Mesenchymal stem cell (in vitro differentiated cells and primary cell): Measurements from ENCODE around the gene CMTM7.

Source experiments
- DNase-seq: peaks from one replicate; pipeline ENCODE4 v3.0.0-alpha.2; 2013
- H2AFZ ChIP-seq: one replicate; pipeline ENCODE4 v1.6.1; 2013; ENCODE audit warnings: low read depth, mild to moderate bottlenecking, control low read depth, inconsistent platforms, low read length, moderate library complexity
- H2AK5ac ChIP-seq: 2 replicates; pipeline ENCODE4 v1.6.1; 2013; ENCODE audit warnings: low read length, moderate library complexity, mild to moderate bottlenecking, inconsistent platforms; ENCODE audit not compliant: severe bottlenecking
- H2BK120ac ChIP-seq: one replicate; pipeline ENCODE4 v1.6.1; 2013; ENCODE audit warnings: low read depth, mild to moderate bottlenecking, inconsistent platforms, low read length, moderate library complexity
- H2BK12ac ChIP-seq, 2 experiments: one replicate each; pipeline ENCODE4 v1.6.1; 2013; ENCODE audit warnings: inconsistent platforms in 2 of 2, low read length in 2 of 2, mild to moderate bottlenecking in 2 of 2, moderate library complexity in 2 of 2, control low read depth in 1 of 2
- H2BK15ac ChIP-seq: one replicate; pipeline ENCODE4 v1.6.1; 2013; ENCODE audit warnings: mild to moderate bottlenecking, low read depth, inconsistent platforms; ENCODE audit not compliant: poor library complexity, severe bottlenecking
- H2BK5ac ChIP-seq: 2 replicates; pipeline ENCODE4 v1.6.1; 2013; ENCODE audit warnings: low read depth, mild to moderate bottlenecking, low read length, control low read depth, inconsistent platforms; ENCODE audit not compliant: poor library complexity, severe bottlenecking
- H3K14ac ChIP-seq, 2 experiments: one replicate each; pipeline ENCODE4 v1.6.1; 2013; ENCODE audit warnings: inconsistent platforms in 2 of 2, low read length in 2 of 2, control low read depth in 1 of 2, mild to moderate bottlenecking in 1 of 2, moderate library complexity in 1 of 2
- H3K18ac ChIP-seq, 2 experiments: one replicate each; pipeline ENCODE4 v1.6.1; 2013; ENCODE audit warnings: inconsistent platforms in 2 of 2, low read length in 2 of 2, control low read depth in 1 of 2, low read depth in 1 of 2, mild to moderate bottlenecking in 1 of 2
- H3K23ac ChIP-seq, 2 experiments: one replicate each; pipeline ENCODE4 v1.6.1; 2013; ENCODE audit warnings: inconsistent platforms in 2 of 2, low read length in 2 of 2, mild to moderate bottlenecking in 2 of 2, moderate library complexity in 2 of 2, control low read depth in 1 of 2
- H3K27ac ChIP-seq: 2 replicates; pipeline ENCODE4 v1.5.1; 2013; ENCODE audit warnings: mild to moderate bottlenecking, moderate library complexity, low read length, control low read depth, inconsistent platforms; ENCODE audit not compliant: poor library complexity, severe bottlenecking
- H3K27me3 ChIP-seq, 2 experiments: 2 replicates each; pipeline versions ENCODE4 v1.6.1 to v1.7.0; 2013; ENCODE audit warnings: low read length in 2 of 2, mild to moderate bottlenecking in 2 of 2, moderate library complexity in 2 of 2, control low read depth in 1 of 2, inconsistent platforms in 1 of 2; ENCODE audit not compliant: control insufficient read depth in 1 of 2, insufficient read depth in 1 of 2
- H3K36me3 ChIP-seq, 2 experiments: 2 replicates each; pipeline versions ENCODE4 v1.6.1 to v1.7.0; 2013; ENCODE audit warnings: low read length in 2 of 2, control low read depth in 1 of 2, inconsistent platforms in 1 of 2, low read depth in 1 of 2, mild to moderate bottlenecking in 1 of 2; ENCODE audit not compliant: insufficient read depth in 2 of 2, control insufficient read depth in 1 of 2
- H3K4ac ChIP-seq, 2 experiments: one replicate each; pipeline ENCODE4 v1.6.1; 2013; ENCODE audit warnings: inconsistent platforms in 2 of 2, low read length in 2 of 2, mild to moderate bottlenecking in 2 of 2, moderate library complexity in 2 of 2, control low read depth in 1 of 2, low read depth in 1 of 2
- H3K4me1 ChIP-seq: 2 replicates; pipeline ENCODE4 v1.6.1; 2013; ENCODE audit warnings: low read depth, low read length, control low read depth; ENCODE audit not compliant: control insufficient read depth, insufficient read depth
- H3K4me2 ChIP-seq: 2 replicates; pipeline ENCODE4 v1.6.1; 2013; ENCODE audit warnings: low read length, mild to moderate bottlenecking, inconsistent platforms; ENCODE audit not compliant: poor library complexity, severe bottlenecking
- H3K4me3 ChIP-seq, 2 experiments: 2 replicates each; pipeline versions ENCODE4 v1.5.1 to v1.7.0; 2013; ENCODE audit warnings: low read length in 2 of 2, mild to moderate bottlenecking in 2 of 2, control low read depth in 1 of 2, low read depth in 1 of 2; ENCODE audit not compliant: insufficient read depth in 1 of 2
- H3K79me1 ChIP-seq: replicated peaks from 2 replicates; pipeline ENCODE4 v1.6.1; 2013; ENCODE audit warnings: mild to moderate bottlenecking, control low read depth, low read length, inconsistent platforms; ENCODE audit not compliant: poor library complexity, severe bottlenecking
- H3K9ac ChIP-seq: 2 replicates; pipeline ENCODE4 v1.7.0; 2013; ENCODE audit warnings: mild to moderate bottlenecking, low read length, moderate library complexity
- H3K9me3 ChIP-seq: 2 replicates; pipeline ENCODE4 v1.7.0; 2013; ENCODE audit warnings: mild to moderate bottlenecking, low read length; ENCODE audit not compliant: control insufficient read depth
- H4K8ac ChIP-seq: one replicate; pipeline ENCODE4 v1.6.1; 2013; ENCODE audit warnings: inconsistent platforms, mild to moderate bottlenecking, low read length, moderate library complexity
- H4K91ac ChIP-seq: one replicate; pipeline ENCODE4 v1.6.1; 2013; ENCODE audit warnings: mild to moderate bottlenecking, low read length, inconsistent platforms
- WGBS: methylation state at CpG from one replicate; pipeline ENCODE4 v1.1.7; 2013; ENCODE audit warnings: mixed read lengths; 5-methylcytosine and 5-hydroxymethylcytosine counted together

Gene CMTM7

DNA sequence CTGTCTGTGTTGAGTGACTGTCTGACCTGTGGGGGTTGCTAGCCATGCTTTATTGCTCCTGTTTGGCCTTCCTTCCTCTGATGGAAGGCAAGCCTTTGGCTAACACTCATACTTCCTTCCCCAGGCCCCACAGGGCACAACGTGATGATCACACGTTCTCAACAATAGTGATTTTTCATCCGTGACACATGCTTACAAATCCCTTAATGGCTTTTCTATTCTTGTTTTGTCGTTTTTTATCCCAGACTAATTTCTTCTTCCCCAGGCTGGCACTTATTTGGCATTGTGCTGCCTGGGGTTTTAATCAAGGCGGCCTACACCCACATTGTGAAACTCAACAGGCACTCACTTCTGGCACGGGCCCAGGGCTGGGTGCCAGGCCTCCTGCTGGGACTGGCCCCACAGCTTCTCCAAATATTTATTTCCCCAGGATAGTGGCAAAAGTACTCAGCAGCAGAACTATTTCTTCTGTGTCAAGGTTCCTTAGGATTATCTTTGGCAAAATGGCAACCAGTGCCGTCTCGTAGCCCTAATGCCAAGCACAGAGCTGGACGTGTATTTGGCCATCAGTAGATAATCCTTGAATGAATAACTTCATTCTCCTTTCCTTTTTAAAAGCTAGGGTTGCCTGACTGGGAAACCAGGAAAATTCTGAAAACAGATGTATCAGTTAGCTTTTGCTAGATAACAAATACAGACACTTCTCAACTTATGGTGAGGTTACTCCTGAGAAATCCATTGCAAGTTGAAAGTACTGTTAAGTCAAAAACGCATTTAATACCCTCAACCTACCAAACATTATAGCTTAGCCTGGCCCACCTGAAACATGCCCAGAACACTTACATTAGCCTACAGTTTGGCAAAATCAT, 30.6 kb downstream of the CMTM7 start:
- WGBS: 82% methylated on average over 10 of the region's 10 CpGs
- H3K4me1 ChIP-seq: peaks cover 22% of the 10 kb centered on the region
- H2AFZ ChIP-seq: no peak overlapping the region
- H3K9me3 ChIP-seq: no peaks in the 10 kb centered on the region
- no peak overlapping the region for H2BK120ac ChIP-seq
- no peaks in the 10 kb centered on the region for H3K27me3 ChIP-seq
- peak overlapping the region; percentile 52 for H4K8ac ChIP-seq
- peak overlapping the region; percentile 2 for H3K9ac ChIP-seq
- no peak overlapping the region for H3K4me2 ChIP-seq
- peak overlapping the region; percentile 43 for H3K27ac ChIP-seq
- H2BK5ac ChIP-seq: no peak overlapping the region
- no peak overlapping the region for H3K4me3 ChIP-seq
- H3K4ac ChIP-seq: peak overlapping the region in 1 of 2 experiments; percentile 67
- peaks cover 20% of the 10 kb centered on the region for H3K79me1 ChIP-seq
- H2BK15ac ChIP-seq: no peak overlapping the region
- H3K14ac ChIP-seq: no peak overlapping the region
- H3K23ac ChIP-seq: no peak overlapping the region
- peak overlapping the region in 1 of 2 experiments; percentile 21 for H2BK12ac ChIP-seq
- peak overlapping the region in 1 of 2 experiments; percentile 82 for H3K18ac ChIP-seq
- H4K91ac ChIP-seq: no peak overlapping the region
- H2AK5ac ChIP-seq: no peak overlapping the region
- DNase-seq: peak; percentile 36
- H3K36me3 ChIP-seq: no peaks in the 10 kb centered on the region

DNA sequence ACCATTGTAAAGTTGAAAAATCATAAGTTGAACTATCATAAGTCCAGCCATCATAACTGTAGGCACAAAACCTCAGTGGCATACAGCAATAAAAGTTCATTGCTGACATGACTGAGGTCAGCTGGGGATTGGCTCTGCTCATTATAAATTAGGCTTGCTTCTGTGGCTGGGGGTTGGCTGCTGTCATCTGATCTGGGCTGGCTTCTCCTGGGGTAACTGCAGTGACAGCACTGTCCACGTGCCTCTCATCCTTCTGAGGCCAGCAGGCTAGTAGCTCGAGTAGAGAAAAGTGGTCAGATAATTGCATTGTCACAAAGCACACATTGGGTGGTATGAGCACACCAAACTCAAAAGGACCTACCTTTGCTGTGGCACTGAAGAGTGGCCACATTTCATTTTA, 31.3 kb downstream of the CMTM7 start:
- H3K23ac ChIP-seq: no peak overlapping the region
- peaks cover 20% of the 10 kb centered on the region for H3K79me1 ChIP-seq
- H2BK120ac ChIP-seq: no peak overlapping the region
- H3K4me1 ChIP-seq: peaks cover 22% of the 10 kb centered on the region
- no peak overlapping the region for H3K27ac ChIP-seq
- no peak overlapping the region for H3K4me3 ChIP-seq
- H2AK5ac ChIP-seq: no peak overlapping the region
- H2BK5ac ChIP-seq: no peak overlapping the region
- no peak overlapping the region for H4K8ac ChIP-seq
- no peak overlapping the region for H3K4me2 ChIP-seq
- H3K27me3 ChIP-seq: no peaks in the 10 kb centered on the region
- DNase-seq: no peak
- WGBS: 79% methylated on average over 2 of the region's 2 CpGs
- H4K91ac ChIP-seq: no peak overlapping the region
- no peaks in the 10 kb centered on the region for H3K9me3 ChIP-seq
- H3K14ac ChIP-seq: no peak overlapping the region
- no peak overlapping the region for H3K18ac ChIP-seq
- H2AFZ ChIP-seq: no peak overlapping the region
- H2BK15ac ChIP-seq: no peak overlapping the region
- H3K9ac ChIP-seq: no peak overlapping the region
- peak overlapping the region in 1 of 2 experiments; percentile 62 for H2BK12ac ChIP-seq
- no peaks in the 10 kb centered on the region for H3K36me3 ChIP-seq
- H3K4ac ChIP-seq: no peak overlapping the region

DNA sequence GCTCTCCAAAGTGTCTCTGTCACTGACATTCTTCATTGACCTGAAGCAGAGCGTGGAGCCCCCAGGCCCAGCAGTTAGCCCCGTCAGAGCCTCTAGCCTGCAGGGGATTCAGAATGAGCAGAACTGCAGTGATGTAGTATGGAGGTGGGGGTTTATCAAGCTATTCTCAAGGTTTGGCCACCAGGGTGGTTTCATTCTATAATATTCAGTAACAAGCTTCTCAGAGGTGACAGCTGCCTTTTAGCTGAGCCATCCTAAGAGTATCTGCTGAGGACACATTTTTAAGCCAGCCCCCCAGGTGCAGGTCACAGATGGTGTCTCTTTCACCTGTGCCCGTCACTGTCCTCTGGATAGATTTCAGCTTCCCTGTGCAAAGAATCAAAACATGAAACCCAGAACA, 31.9 kb downstream of the CMTM7 start:
- no peak overlapping the region for H3K27ac ChIP-seq
- H3K4me1 ChIP-seq: peaks cover 25% of the 10 kb centered on the region
- H3K14ac ChIP-seq: no peak overlapping the region
- DNase-seq: no peak
- H2BK12ac ChIP-seq: no peak overlapping the region
- H2BK5ac ChIP-seq: no peak overlapping the region
- H3K4ac ChIP-seq: no peak overlapping the region
- peaks cover 22% of the 10 kb centered on the region for H3K79me1 ChIP-seq
- peak overlapping the region; percentile 32 for H4K8ac ChIP-seq
- no peak overlapping the region for H3K18ac ChIP-seq
- no peak overlapping the region for H2BK120ac ChIP-seq
- no peaks in the 10 kb centered on the region for H3K27me3 ChIP-seq
- no peak overlapping the region for H3K9ac ChIP-seq
- no peak overlapping the region for H3K23ac ChIP-seq
- no peaks in the 10 kb centered on the region for H3K9me3 ChIP-seq
- H2AK5ac ChIP-seq: no peak overlapping the region
- H3K4me2 ChIP-seq: no peak overlapping the region
- no peak overlapping the region for H4K91ac ChIP-seq
- H2AFZ ChIP-seq: no peak overlapping the region
- WGBS: 100% methylated on average over 3 of the region's 3 CpGs
- no peak overlapping the region for H2BK15ac ChIP-seq
- no peaks in the 10 kb centered on the region for H3K36me3 ChIP-seq
- H3K4me3 ChIP-seq: no peak overlapping the region

DNA sequence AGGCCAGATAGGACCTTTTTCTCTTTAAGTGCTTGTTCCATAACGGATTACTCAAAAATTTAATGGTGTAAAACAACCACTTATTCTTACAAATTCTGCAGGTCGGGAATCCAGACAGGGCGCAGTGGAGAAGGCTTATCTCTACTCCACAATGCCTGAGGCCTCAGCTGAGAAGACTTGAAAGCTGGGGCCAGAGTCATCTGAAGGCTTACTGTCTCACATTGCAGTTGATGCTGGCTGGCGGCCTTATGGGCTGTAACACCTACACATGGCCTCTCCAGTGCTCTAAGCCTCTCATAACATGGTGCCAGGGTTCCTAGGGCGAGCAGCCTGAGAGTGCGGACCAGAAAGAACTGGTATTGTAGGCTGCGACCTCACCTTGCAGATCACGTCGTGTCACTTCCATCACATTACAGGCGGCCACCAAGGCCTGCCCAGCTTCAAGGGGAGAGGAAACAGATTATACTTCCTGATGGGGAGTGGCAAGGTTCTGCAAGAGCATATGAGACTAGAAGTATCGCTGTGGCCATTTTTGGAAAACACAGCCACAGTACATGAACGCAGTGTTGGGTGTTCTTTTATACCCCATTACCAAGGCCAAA, 32.4 kb downstream of the CMTM7 start:
- no peak for DNase-seq
- Histone ChIP-seq H3K9me3 (no peaks in the 10 kb centered on the region), H3K4me2 (no peak overlapping the region), H3K23ac (no peak overlapping the region), H2BK5ac (no peak overlapping the region), H4K8ac (no peak overlapping the region), H3K9ac (no peak overlapping the region), H3K4me3 (no peak overlapping the region), H3K4me1 (peaks cover 27% of the 10 kb centered on the region), H3K27ac (no peak overlapping the region), H3K14ac (no peak overlapping the region), H4K91ac (no peak overlapping the region), H3K27me3 (no peaks in the 10 kb centered on the region), H3K79me1 (peaks cover 25% of the 10 kb centered on the region), H2AFZ (no peak overlapping the region), H2AK5ac (peak overlapping the region; percentile 5), H3K36me3 (no peaks in the 10 kb centered on the region), H2BK12ac (no peak overlapping the region), H2BK15ac (no peak overlapping the region), H2BK120ac (no peak overlapping the region), H3K4ac (no peak overlapping the region), H3K18ac (no peak overlapping the region)
- WGBS: 95% methylated on average over 12 of the region's 12 CpGs
